HG03520 (cell line): ENCODE measurements around the gene RYR2.

Experiments
- ATAC-seq: cut with Tn5 transposase; IDR thresholded peaks from one replicate; pipeline ENCODE4 v1.9.1; 2021; ENCODE audit warnings: mild to moderate bottlenecking, moderate library complexity; ENCODE audit not compliant: unreplicated experiment

RYR2 gene

DNA sequence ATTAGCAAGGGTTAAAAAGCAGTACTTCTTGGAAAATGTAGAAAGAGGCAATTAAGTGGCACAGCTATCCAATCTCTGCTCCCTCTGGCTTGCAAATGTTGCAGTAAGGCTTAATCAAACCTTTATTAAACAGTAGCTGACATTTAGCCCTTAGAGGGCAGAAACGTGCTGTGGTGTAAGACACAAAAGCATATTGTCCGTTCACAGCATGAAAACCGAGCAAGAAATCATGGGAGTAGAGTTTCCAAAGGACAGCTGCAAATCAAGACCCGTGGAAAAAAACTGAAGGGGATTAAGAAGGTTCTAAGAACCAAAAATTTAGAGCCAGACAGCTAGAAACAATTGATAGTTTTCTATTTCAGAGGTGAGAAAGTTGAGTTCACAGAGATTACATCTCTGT is 835.6 kb downstream of the RYR2 start:
- no peak for ATAC-seq

- no peak for ATAC-seq
These were observed 836.4 kb downstream of the RYR2 start for GRCh38 chr1:237878406-237878805.

GRCh38 chr1:237879195-237879594 is 837.2 kb downstream of the RYR2 start:
- ATAC-seq: no peak
